ENCODE results near the gene CGNL1.

Gene CGNL1

GRCh38 chr15:57390583-57390982, 14.3 kb downstream of the CGNL1 start:
- H3K27me3 ChIP-seq (ENCODE audit: insufficient read depth, low read length, poor library complexity) = peaks cover 10% of the 10 kb centered on the region
- no peak for TF ChIP-seq EZH2 (IDR thresholded peaks at IDR 0.05; ENCODE audit: borderline replicate concordance, low read depth, low read length, severe bottlenecking)
- TF ChIP-seq, protein P1, sequence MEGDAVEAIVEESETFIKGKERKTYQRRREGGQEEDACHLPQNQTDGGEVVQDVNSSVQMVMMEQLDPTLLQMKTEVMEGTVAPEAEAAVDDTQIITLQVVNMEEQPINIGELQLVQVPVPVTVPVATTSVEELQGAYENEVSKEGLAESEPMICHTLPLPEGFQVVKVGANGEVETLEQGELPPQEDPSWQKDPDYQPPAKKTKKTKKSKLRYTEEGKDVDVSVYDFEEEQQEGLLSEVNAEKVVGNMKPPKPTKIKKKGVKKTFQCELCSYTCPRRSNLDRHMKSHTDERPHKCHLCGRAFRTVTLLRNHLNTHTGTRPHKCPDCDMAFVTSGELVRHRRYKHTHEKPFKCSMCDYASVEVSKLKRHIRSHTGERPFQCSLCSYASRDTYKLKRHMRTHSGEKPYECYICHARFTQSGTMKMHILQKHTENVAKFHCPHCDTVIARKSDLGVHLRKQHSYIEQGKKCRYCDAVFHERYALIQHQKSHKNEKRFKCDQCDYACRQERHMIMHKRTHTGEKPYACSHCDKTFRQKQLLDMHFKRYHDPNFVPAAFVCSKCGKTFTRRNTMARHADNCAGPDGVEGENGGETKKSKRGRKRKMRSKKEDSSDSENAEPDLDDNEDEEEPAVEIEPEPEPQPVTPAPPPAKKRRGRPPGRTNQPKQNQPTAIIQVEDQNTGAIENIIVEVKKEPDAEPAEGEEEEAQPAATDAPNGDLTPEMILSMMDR (IDR thresholded peaks at IDR 0.05; ENCODE audit: borderline replicate concordance, extremely low read depth, low read length, poor library complexity, severe bottlenecking) = no peak
- H3K4me3 ChIP-seq (ENCODE audit: low read depth in 1 of 2, low read length in 2 of 2) = no peak overlapping the region
- ATAC-seq (ENCODE audit: insufficient read depth, low read depth) (no peak), DNase-seq (no peak)
- no peak overlapping the region for H3K9ac ChIP-seq (ENCODE audit: low read depth, low read length)
- H4K20me1 ChIP-seq (ENCODE audit: insufficient read depth, low read length) = no peaks in the 10 kb centered on the region
- no peak overlapping the region for H2AFZ ChIP-seq (ENCODE audit: low read depth, low read length)
- H3K36me3 ChIP-seq (ENCODE audit: insufficient read depth, low read length) = no peaks in the 10 kb centered on the region
- no peak overlapping the region for H3K4me2 ChIP-seq (ENCODE audit: insufficient read depth, low read length)
- H3K27ac ChIP-seq (ENCODE audit: low read length) = no peak overlapping the region
- H3K4me1 ChIP-seq (ENCODE audit: insufficient read depth, low read length) = no peaks in the 10 kb centered on the region
- H3K79me2 ChIP-seq (ENCODE audit: insufficient read depth, low read length) = no peaks in the 10 kb centered on the region
- H3K9me3 ChIP-seq (ENCODE audit: insufficient read depth, low read length, severe bottlenecking) = no peaks in the 10 kb centered on the region

- no peak overlapping the region for H3K4me2 ChIP-seq (ENCODE audit: insufficient read depth, low read length)
- no peaks in the 10 kb centered on the region for H3K79me2 ChIP-seq (ENCODE audit: insufficient read depth, low read length)
- H2AFZ ChIP-seq (ENCODE audit: low read depth, low read length) = no peak overlapping the region
- no peak overlapping the region for H3K27ac ChIP-seq (ENCODE audit: low read length)
- H3K4me1 ChIP-seq (ENCODE audit: insufficient read depth, low read length) = no peaks in the 10 kb centered on the region
- DNase-seq = no peak
- H3K36me3 ChIP-seq (ENCODE audit: insufficient read depth, low read length) = no peaks in the 10 kb centered on the region
- no peak for ATAC-seq (ENCODE audit: insufficient read depth, low read depth)
- no peak overlapping the region for H3K9ac ChIP-seq (ENCODE audit: low read depth, low read length)
- peaks cover 2% of the 10 kb centered on the region for H3K27me3 ChIP-seq (ENCODE audit: insufficient read depth, low read length, poor library complexity)
- H3K9me3 ChIP-seq (ENCODE audit: insufficient read depth, low read length, severe bottlenecking) = no peaks in the 10 kb centered on the region
- TF ChIP-seq, protein P1 (IDR thresholded peaks at IDR 0.05; ENCODE audit: borderline replicate concordance, extremely low read depth, low read length, poor library complexity, severe bottlenecking) = no peak
- no peak for TF ChIP-seq EZH2 (IDR thresholded peaks at IDR 0.05; ENCODE audit: borderline replicate concordance, low read depth, low read length, severe bottlenecking)
- no peaks in the 10 kb centered on the region for H4K20me1 ChIP-seq (ENCODE audit: insufficient read depth, low read length)
- no peak overlapping the region for H3K4me3 ChIP-seq (ENCODE audit: low read depth in 1 of 2, low read length in 2 of 2)
Measured at GRCh38 chr15:57391537-57391936, 15.2 kb downstream of the CGNL1 start.

- DNase-seq = no peak
Measured at GRCh38 chr15:57393061-57393460, 16.8 kb downstream of the CGNL1 start.

More at GRCh38 chr15:57393061-57393460, 16.8 kb downstream of the CGNL1 start:
- no peak overlapping the region for H3K4me3 ChIP-seq (ENCODE audit: low read depth in 1 of 2, low read length in 2 of 2)
- TF ChIP-seq, protein P1 (IDR thresholded peaks at IDR 0.05; ENCODE audit: borderline replicate concordance, extremely low read depth, low read length, poor library complexity, severe bottlenecking) = no peak
- TF ChIP-seq EZH2 (IDR thresholded peaks at IDR 0.05; ENCODE audit: borderline replicate concordance, low read depth, low read length, severe bottlenecking) = no peak
- no peak overlapping the region for H3K4me2 ChIP-seq (ENCODE audit: insufficient read depth, low read length)
- peaks cover 4% of the 10 kb centered on the region for H3K27me3 ChIP-seq (ENCODE audit: insufficient read depth, low read length, poor library complexity)
- no peak overlapping the region for H3K9ac ChIP-seq (ENCODE audit: low read depth, low read length)
- H4K20me1 ChIP-seq (ENCODE audit: insufficient read depth, low read length) = no peaks in the 10 kb centered on the region
- H3K4me1 ChIP-seq (ENCODE audit: insufficient read depth, low read length) = no peaks in the 10 kb centered on the region
- no peaks in the 10 kb centered on the region for H3K9me3 ChIP-seq (ENCODE audit: insufficient read depth, low read length, severe bottlenecking)
- no peak overlapping the region for H3K27ac ChIP-seq (ENCODE audit: low read length)
- H3K79me2 ChIP-seq (ENCODE audit: insufficient read depth, low read length) = no peaks in the 10 kb centered on the region
- no peak overlapping the region for H2AFZ ChIP-seq (ENCODE audit: low read depth, low read length)
- H3K36me3 ChIP-seq (ENCODE audit: insufficient read depth, low read length) = no peaks in the 10 kb centered on the region
- ATAC-seq (ENCODE audit: insufficient read depth, low read depth) = no peak

Data from DND-41 (cell line).